ENCODE measurements around the gene AP1G1.
A peak's percentile ranks its signal among the peaks of the same experiment; 100 is the strongest.

The AP1G1 gene

GRCh38 chr16:71775949-71776348 lies 32.7 kb downstream of the AP1G1 start:
- TF ChIP-seq, protein P1, sequence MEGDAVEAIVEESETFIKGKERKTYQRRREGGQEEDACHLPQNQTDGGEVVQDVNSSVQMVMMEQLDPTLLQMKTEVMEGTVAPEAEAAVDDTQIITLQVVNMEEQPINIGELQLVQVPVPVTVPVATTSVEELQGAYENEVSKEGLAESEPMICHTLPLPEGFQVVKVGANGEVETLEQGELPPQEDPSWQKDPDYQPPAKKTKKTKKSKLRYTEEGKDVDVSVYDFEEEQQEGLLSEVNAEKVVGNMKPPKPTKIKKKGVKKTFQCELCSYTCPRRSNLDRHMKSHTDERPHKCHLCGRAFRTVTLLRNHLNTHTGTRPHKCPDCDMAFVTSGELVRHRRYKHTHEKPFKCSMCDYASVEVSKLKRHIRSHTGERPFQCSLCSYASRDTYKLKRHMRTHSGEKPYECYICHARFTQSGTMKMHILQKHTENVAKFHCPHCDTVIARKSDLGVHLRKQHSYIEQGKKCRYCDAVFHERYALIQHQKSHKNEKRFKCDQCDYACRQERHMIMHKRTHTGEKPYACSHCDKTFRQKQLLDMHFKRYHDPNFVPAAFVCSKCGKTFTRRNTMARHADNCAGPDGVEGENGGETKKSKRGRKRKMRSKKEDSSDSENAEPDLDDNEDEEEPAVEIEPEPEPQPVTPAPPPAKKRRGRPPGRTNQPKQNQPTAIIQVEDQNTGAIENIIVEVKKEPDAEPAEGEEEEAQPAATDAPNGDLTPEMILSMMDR (conservative IDR thresholded peaks at IDR 0.05; ENCODE audit: low read length) = no peak
- H3K4me3 ChIP-seq (ENCODE audit: low read length) = no peak overlapping the region
- no peak for DNase-seq (ENCODE audit: low read depth)

GRCh38 chr16:71771571-71771970 lies 37.1 kb downstream of the AP1G1 start:
- DNase-seq (ENCODE audit: low read depth) = no peak
- TF ChIP-seq, protein P1 (conservative IDR thresholded peaks at IDR 0.05; ENCODE audit: low read length) = no peak

GRCh38 chr16:71769222-71769621 lies 39.4 kb downstream of the AP1G1 start:
- DNase-seq (ENCODE audit: low read depth) = no peak
- no peak overlapping the region for H3K4me3 ChIP-seq (ENCODE audit: low read length)
- TF ChIP-seq, protein P1 (conservative IDR thresholded peaks at IDR 0.05; ENCODE audit: low read length) = no peak

More at GRCh38 chr16:71771571-71771970, 37.1 kb downstream of the AP1G1 start:
- H3K4me3 ChIP-seq (ENCODE audit: low read length) = no peak overlapping the region

GRCh38 chr16:71767060-71767900 lies 41.4 kb downstream of the AP1G1 start:
- TF ChIP-seq, protein P1 (conservative IDR thresholded peaks at IDR 0.05; ENCODE audit: low read length) = no peak
- no peak overlapping the region for H3K4me3 ChIP-seq (ENCODE audit: low read length)
- DNase-seq (ENCODE audit: low read depth) = no peak

DNA sequence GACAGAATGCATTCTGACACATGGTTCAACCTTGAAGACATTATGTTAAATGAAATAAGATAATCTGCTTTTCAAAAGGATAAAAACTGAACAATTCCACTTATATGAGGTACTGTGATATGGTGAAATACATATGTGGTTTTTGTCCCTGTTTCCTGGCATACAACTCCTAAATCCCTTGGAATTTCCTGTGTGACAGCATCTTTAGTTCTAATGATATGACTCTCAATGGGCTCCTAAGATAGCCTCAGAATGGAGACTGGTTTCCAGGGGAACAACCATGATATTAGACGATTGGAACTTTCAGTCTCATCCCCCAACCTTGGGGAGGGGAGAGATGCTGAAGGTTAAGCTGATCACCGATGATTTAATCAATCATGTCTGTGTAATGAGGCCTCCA lies 46.4 kb downstream of the AP1G1 start:
- H3K4me3 ChIP-seq (ENCODE audit: low read length) = no peak overlapping the region
- TF ChIP-seq, protein P1 (conservative IDR thresholded peaks at IDR 0.05; ENCODE audit: low read length) = no peak
- DNase-seq (ENCODE audit: low read depth) = peak; percentile 78

DNA sequence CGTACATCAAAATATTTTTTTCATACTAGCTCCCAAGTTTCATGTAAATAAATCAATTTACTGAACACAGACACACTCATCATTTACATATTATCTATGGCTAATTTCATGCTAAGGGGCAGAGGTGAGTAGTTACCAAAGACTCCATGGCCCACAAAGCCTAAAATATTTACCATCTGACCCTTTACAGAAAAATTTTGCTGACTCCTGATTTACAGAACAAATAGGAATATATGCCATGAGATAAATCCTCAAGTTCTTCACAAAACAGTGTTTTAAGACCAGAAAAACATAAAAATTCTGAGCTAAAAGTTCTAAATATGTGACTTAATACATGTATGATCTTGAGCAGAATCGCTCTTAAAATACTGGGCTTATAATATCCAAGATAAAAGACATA lies 47.5 kb downstream of the AP1G1 start:
- H3K4me3 ChIP-seq (ENCODE audit: low read length) = no peak overlapping the region
- DNase-seq (ENCODE audit: low read depth) = no peak
- TF ChIP-seq, protein P1 (conservative IDR thresholded peaks at IDR 0.05; ENCODE audit: low read length) = no peak

DNA sequence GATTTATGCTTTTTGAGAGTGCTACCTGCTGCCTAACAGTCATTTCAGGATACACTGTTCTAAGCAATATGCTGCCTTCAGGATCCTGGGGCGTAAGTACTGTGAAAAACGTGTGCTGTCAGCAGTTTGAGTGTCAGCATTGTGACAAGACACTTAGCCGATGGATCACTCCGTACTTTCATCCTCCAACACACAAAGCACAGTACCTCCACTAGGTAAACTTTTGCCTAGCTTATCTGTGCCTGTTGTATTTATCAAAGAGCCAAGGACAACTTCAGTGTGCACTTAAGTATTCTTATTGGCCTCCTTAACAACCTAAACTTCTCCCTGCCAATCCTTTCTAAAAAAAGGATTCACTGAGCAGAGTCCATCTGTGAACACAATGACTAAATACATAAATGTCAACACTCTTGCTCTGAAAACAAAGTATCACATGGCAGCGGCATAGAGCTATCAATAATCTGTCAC lies 50.3 kb downstream of the AP1G1 start:
- TF ChIP-seq, protein P1 (conservative IDR thresholded peaks at IDR 0.05; ENCODE audit: low read length) = no peak
- DNase-seq (ENCODE audit: low read depth) = no peak
- no peak overlapping the region for H3K4me3 ChIP-seq (ENCODE audit: low read length)

Measured in AG10803 (cell line).